LNCaP clone FGC (cell line): Measurements from ENCODE around the gene PPARG.

ENCODE experiments used
- DNase-seq: peaks from one replicate; pipeline ENCODE4 v3.0.0-alpha.2; 2011; ENCODE audit warnings: low read depth
- H3K4me3 ChIP-seq: 2 replicates; pipeline ENCODE4 v1.5.1; 2011; ENCODE audit warnings: mild to moderate bottlenecking, low read depth, low read length, control low read depth
- TF ChIP-seq, protein P1 (sequence below): IDR thresholded peaks from 2 replicates; pipeline ENCODE4 v1.5.1; 2012; ENCODE audit warnings: mild to moderate bottlenecking; ENCODE audit not compliant: control insufficient read depth, insufficient read depth; ENCODE audit errors: extremely low read depth

PPARG gene

DNA sequence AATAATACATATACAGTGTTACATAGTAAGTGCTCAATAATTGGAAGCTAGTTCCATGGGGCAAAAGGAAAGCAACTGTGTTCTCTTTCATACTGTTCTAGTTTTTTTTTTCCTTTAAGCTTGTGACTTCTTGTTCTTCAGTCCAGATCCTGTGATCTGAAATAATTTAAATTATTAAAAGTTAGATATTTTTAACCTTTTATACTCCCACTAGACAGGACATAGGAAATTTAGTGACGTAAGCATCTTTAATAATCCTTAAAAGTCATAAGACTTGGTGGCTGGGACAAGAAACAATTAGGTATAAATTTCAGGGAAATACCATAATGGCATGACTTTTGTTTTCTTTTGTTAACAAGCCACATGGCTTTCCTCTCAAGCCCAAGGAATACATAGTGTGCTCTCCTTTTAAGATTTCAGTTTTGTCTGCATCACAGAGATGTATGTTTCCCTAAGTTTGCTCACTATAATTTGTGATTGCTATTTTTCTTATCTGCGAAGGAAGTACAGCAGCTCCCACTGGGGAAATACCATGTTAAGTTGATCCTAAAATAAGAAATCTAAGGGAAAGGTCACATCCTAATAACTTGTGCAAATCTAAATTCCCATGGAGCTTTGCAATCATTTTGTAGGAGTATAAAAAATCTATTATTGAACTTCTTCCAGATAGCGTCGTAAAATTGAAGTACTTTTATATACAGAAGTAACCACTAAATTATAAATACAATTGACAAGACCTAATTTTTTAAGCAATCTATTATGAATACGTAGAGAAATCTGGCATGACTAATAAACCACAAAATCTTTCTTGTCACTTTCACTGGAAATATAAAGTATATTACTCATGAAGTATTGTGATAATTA, 30.1 kb downstream of the PPARG start:
- H3K4me3 ChIP-seq, result no peak overlapping the region
- no peak for DNase-seq
- TF ChIP-seq, protein P1, sequence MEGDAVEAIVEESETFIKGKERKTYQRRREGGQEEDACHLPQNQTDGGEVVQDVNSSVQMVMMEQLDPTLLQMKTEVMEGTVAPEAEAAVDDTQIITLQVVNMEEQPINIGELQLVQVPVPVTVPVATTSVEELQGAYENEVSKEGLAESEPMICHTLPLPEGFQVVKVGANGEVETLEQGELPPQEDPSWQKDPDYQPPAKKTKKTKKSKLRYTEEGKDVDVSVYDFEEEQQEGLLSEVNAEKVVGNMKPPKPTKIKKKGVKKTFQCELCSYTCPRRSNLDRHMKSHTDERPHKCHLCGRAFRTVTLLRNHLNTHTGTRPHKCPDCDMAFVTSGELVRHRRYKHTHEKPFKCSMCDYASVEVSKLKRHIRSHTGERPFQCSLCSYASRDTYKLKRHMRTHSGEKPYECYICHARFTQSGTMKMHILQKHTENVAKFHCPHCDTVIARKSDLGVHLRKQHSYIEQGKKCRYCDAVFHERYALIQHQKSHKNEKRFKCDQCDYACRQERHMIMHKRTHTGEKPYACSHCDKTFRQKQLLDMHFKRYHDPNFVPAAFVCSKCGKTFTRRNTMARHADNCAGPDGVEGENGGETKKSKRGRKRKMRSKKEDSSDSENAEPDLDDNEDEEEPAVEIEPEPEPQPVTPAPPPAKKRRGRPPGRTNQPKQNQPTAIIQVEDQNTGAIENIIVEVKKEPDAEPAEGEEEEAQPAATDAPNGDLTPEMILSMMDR, result no peak

DNA sequence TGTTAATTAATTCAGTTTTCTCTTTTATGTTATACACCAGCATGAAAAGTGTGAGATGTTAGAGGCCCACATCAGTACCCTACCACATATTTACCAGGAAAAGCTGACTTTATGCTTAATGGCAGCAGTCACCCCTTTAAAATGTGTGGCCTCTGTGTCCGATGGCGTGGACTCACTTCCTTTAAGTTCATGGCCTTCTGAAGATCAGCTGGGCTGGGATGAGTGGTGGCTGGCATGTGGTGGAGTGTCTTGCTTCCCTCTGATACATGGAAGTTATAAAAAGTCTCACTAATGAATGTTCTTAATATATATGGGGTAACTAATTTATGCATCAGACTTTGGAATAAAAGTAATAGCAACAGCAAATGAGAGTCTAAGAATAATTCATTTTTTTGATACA, 32.1 kb downstream of the PPARG start:
- TF ChIP-seq, protein P1, result no peak
- H3K4me3 ChIP-seq, result no peak overlapping the region
- DNase-seq, result no peak

DNA sequence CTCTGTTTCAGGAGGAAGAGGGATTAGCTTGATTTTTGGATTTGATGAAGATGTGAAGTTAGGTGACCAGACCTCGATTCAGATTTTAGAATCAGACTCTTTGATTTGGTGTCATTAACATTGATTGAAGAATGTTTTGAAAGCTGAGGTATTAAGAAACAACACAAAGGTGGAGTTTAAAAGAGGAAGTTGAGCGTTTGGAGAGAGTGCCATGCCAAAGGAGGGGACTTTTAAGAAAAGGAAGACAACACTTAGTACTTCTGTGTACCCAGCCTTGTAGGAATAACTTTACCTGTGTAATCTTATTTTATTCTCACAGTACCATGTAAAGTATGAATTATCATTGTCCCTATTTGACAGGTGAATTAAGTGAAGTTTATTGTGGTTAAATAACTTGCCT, 34.4 kb downstream of the PPARG start:
- no peak for DNase-seq
- H3K4me3 ChIP-seq, result no peak overlapping the region
- TF ChIP-seq, protein P1, result no peak

DNA sequence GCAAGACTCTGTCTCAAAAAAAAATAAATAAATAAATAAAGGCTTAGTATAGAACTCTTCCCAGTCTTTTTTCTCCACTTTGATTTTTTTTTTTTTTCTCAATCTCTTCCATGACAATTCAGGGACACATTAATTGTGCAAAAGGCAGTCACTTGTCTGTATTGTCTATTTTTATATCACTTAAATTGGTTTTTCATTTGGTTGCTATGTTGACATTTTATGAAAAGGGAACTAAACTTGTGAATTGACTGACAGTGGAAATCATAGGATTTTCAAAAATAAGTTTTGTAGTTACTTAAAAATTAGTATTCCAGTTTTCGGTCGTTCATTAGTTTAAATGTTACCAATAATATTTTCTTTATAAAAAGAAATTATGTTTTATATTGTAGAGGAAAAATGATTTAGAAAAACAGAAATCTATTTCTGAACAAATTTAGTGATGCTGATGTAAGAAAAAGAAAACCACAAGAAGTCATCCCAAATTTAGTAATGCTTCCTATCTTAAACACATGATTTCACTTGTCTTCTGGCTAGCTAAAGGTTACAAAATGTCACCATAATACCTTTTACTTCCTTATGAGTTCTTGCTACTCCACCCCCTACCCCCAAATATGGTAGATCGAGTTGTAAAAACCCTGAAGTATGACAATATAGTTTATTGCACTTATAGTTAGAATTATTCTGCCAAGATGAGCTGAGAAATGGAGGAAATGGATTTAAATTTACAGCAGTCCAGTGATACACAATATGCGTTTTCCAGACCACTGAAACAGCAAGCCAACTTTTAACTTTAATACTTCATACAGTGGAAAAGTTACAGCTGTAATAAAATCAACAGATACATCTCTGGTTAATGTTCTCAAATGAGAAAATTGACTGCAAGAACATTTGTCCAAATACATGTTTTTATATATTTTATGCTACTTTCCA, 37.0 kb downstream of the PPARG start:
- no peak for DNase-seq
- TF ChIP-seq, protein P1, result no peak
- no peak overlapping the region for H3K4me3 ChIP-seq

DNA sequence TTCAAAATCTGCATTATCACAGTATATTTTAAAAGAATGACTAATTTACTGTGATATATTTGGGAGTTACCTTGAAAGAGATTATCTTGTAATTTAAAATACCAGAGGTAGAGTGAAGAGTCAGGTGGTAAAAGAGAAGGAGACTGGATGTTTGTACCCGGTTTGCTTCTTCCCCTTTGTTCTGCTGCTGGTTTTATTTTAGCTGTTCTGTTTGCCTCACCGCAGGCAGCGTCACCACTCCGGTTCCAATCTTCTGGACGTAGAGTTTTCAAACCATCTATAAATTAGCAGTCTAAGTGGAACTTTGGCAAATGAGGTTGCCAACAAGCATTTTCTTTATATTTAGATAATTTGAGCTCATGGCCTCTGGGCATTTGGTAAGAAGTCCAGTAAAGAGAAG, 38.2 kb downstream of the PPARG start:
- no peak for DNase-seq
- TF ChIP-seq, protein P1, result no peak
- no peak overlapping the region for H3K4me3 ChIP-seq

DNA sequence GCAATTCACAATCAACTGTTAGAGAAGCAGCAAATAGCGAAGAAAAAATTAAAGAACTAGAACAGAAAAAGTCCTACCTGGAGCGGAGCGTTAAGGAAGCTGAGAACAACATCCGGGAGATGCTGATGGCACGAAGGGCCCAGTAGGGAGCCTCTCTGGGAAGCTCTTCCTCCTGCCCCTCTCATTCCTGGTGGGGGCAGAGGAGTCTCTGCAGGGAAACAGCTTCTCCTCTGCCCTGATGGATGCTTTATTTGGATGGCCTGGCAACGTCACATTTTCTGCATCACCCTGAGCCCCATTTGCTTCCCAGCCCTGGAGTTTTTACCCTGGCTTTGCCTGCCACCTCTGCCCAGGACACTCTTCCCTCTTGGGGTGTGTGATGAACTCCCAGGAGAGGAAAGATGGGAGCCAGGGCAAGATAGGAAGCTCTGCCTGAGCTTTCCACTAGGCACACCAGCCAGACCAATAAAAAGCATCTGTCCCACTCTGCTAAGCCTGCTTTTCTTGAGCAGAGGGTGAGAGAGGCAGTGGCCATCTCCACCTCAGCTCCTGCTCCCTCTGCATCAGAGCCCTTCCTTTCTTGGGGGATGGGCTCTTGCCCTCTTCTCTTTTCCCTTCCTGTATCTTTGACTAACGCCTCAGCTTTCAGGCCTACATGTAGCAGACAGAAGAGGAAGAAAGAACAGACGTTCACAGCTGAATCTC, 39.4 kb downstream of the PPARG start:
- no peak overlapping the region for H3K4me3 ChIP-seq
- no peak for DNase-seq
- TF ChIP-seq, protein P1, result no peak
